Measurements from ENCODE around the gene ZNF480.
"Not testable (repeated sequence)": the region's sequence is repeated elsewhere in the genome, so short reads cannot be mapped to it uniquely, and the experiment has no call there.

Gene ZNF480

GRCh38 chr19:52296773-52297600 is at the start of gene ZNF480:
TSS of gene ZNF480 (plus strand) at chr19:52297169. CDS start at chr19:52300413, 3,244 bp downstream.
- peak; percentile 90 for DNase-seq

- DNase-seq = peak; percentile 70
Observed at GRCh38 chr19:52248241-52248640, 48.7 kb upstream of the ZNF480 start.

GRCh38 chr19:52258426-52258825 is 38.5 kb upstream of the ZNF480 start:
- no peak for DNase-seq

- DNase-seq = not testable (repeated sequence)
Observed at GRCh38 chr19:52265556-52265955, 31.4 kb upstream of the ZNF480 start.

GRCh38 chr19:52269338-52270261 is 27.4 kb upstream of the ZNF480 start, which contains the start of gene ZNF766:
TSS of gene ZNF766 (plus strand) at chr19:52269587. CDS start at chr19:52269614, 27 bp downstream.
- DNase-seq = peak; percentile 96

GRCh38 chr19:52270266-52270885 is 26.6 kb upstream of the ZNF480 start:
- peak; percentile 5 for DNase-seq

- DNase-seq = no peak
Observed at GRCh38 chr19:52273301-52273700, 23.7 kb upstream of the ZNF480 start.

GRCh38 chr19:52274191-52274590 is 22.8 kb upstream of the ZNF480 start:
- no peak for DNase-seq

GRCh38 chr19:52275988-52276387 is 21.0 kb upstream of the ZNF480 start:
- DNase-seq = no peak

- DNase-seq = no peak
Observed at GRCh38 chr19:52277471-52277870, 19.5 kb upstream of the ZNF480 start.

- DNase-seq = no peak
Observed at GRCh38 chr19:52286256-52286655, 10.7 kb upstream of the ZNF480 start.

GRCh38 chr19:52291781-52292180 is 5.2 kb upstream of the ZNF480 start:
- DNase-seq = no peak

GRCh38 chr19:52292946-52293345 is 4.0 kb upstream of the ZNF480 start:
- not testable (repeated sequence) for DNase-seq

GRCh38 chr19:52296400-52296772 is 583 bp upstream of the ZNF480 start:
- DNase-seq = peak; percentile 51

- DNase-seq = no peak
Observed at GRCh38 chr19:52297601-52298364, 814 bp downstream of the ZNF480 start.

GRCh38 chr19:52307275-52307674 is 10.3 kb downstream of the ZNF480 start:
- no peak for DNase-seq

- no peak for DNase-seq
Observed at GRCh38 chr19:52322429-52322828, 25.5 kb downstream of the ZNF480 start.

- no peak for DNase-seq
Observed at GRCh38 chr19:52331757-52332156, 34.8 kb downstream of the ZNF480 start.

- DNase-seq = no peak
Observed at GRCh38 chr19:52335768-52336116, 38.8 kb downstream of the ZNF480 start.

GRCh38 chr19:52336117-52336790 is 39.3 kb downstream of the ZNF480 start, which contains the start of gene ZNF610:
TSS of gene ZNF610 (plus strand) at chr19:52336243. CDS start at chr19:52349173, 12,930 bp downstream.
- DNase-seq = peak; percentile 87

GRCh38 chr19:52336791-52337381 is 39.9 kb downstream of the ZNF480 start:
- peak; percentile 6 for DNase-seq

Data from NCI-H82 (cell line).